AG08395 (cell line): ENCODE measurements around the gene TMPRSS11B.
"Not testable (repeated sequence)": the region's sequence is repeated elsewhere in the genome, so short reads cannot be mapped to it uniquely, and the experiment has no call there.

Experiments used
- DNase-seq: peaks from one replicate; pipeline ENCODE4 v3.0.0; 2012; ENCODE audit warnings: mixed read lengths, low spot score

The TMPRSS11B gene

GRCh38 chr4:68218044-68218443, 27.4 kb downstream of the TMPRSS11B start:
- DNase-seq: no peak

GRCh38 chr4:68216501-68216900, 29.0 kb downstream of the TMPRSS11B start:
- DNase-seq: no peak

GRCh38 chr4:68209003-68209402, 36.5 kb downstream of the TMPRSS11B start:
- DNase-seq: no peak

GRCh38 chr4:68194305-68194704, 51.2 kb downstream of the TMPRSS11B start:
- DNase-seq: not testable (repeated sequence)

- DNase-seq: no peak
These were observed 52.3 kb downstream of the TMPRSS11B start for GRCh38 chr4:68193194-68193593.

GRCh38 chr4:68187145-68187544, 58.3 kb downstream of the TMPRSS11B start:
- DNase-seq: no peak

GRCh38 chr4:68184923-68185322, 60.6 kb downstream of the TMPRSS11B start:
- DNase-seq: no peak

- DNase-seq: no peak
These were observed 62.1 kb downstream of the TMPRSS11B start for GRCh38 chr4:68183417-68183816.

- no peak for DNase-seq
These were observed 63.1 kb downstream of the TMPRSS11B start for GRCh38 chr4:68182382-68182820.

- DNase-seq: no peak
These were observed 64.5 kb downstream of the TMPRSS11B start for GRCh38 chr4:68180849-68181526.

- DNase-seq: no peak
These were observed 68.6 kb downstream of the TMPRSS11B start for GRCh38 chr4:68176904-68177303.
